HUDEP-2 (cell line): Measurements from ENCODE around the gene ST3GAL3.

Source experiments
- DNase-seq, 76 experiments: peaks; one replicate each; lab custom pipeline; 2025; ENCODE audit not compliant: unreplicated experiment in 76 of 76; lab: John Stamatoyannopoulos, UW

ST3GAL3 gene

DNA sequence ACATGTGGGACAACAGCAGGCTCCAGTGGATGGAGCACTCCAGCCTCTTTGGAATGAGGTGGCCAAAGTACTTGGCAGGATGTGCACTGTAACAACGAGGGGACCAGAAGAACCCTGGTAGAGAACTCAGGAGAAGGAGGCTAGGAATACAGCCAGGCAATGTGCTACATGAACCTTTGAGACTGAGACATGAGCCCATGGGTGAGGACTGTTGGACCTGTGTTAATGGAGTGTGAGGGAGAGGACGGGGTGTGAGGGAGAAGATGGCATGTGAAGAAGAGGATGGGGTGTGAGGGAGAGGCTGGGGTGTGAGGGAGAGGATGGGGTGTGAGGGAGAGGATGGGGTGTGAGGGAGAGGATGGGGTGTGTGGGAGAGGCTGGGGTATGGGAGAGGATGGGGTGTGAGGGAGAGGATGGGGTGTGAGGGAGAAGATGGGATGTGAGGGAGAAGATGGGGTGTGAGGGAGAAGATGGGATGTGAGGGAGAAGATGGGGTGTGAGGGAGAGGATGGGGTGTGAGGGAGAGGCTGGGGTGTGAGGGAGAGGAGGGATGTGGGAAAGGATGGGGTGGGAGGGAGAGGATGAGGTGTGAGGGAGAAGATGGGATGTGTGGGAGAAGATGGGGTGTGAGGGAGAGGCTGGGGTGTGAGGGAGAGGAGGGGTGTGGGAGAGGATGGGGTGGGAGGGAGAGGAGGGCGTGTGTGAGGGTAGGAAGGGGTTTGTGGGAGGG, 164.0 kb downstream of the ST3GAL3 start:
- DNase-seq = peak in 11 of 76 experiments; percentile 29 to 85 (median 65)

DNA sequence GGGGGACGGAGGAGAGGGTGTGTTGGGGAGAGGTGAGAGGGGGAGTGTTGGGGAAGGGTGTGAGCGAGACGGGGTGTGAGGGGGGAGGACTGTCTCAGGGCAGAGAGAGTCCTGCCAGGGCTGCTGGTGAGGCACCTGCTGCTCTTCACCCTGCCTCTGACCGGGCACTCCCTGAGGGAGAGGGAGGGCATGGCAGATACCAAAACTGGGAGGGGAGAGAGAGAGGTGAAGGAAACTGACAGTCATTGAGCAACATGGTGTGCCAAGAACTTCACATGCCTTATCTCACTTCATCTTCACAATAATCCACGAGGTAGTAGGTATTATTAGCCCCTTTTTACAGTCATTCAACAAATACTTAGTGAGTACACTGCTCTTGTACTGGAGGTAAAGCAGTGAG, 164.9 kb downstream of the ST3GAL3 start:
- peak in 8 of 76 experiments; percentile 3 to 34 (median 13) for DNase-seq

DNA sequence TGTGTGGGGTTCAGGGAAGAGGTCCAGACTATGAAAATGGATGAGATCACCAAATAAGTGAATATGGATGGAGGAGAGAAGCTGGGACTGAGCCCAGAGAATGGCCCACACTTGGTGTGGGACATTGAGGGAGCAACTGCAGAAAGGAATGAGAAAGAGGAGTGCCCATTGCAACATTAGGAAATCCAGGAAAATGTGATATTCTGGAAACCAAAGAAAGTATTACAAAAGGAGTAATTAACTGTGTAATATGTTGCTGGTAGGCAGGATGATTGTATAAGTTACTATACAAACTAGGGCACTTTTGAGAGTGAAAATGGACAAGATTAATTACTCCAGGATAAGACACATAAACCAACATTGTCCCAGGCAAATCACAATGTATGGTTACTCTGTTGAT, 166.5 kb downstream of the ST3GAL3 start:
- no peak for DNase-seq

DNA sequence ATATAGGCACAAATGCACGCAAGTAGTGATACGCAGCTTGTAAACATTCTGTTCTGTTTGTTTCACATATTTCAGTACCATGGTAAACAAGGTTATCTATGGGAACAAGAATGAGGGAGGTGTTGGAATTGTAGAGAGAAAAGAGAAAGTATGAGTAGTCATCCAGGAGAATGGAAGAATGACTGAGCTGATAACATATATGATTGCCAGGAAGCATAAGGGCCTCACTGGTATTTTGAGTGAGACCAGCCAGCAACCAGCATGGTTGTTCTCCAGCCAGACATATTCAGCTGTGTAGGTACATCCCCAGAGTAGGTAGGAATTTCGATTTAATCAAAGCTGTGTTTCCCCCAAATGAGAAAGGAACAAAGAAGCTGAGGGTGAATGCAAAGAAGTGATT, 167.4 kb downstream of the ST3GAL3 start:
- no peak for DNase-seq

DNA sequence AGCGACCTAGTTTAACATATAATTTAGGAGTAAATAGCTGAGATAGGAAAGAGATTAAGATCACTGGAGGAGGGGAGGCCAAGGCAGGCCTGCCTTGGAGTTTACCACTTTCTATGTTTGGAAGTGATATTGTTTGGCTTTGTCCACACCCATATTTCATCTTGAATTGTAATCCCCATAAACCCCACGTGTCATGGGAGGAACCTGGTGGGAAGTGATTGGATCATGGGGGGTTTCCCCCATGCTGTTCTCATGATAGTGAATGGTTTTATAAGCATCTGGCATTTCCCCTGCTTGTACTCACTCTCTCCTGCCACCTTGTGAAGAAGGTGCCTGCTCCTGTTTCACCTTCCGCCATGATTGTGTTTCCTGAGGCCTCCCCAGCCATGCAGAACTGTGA, 168.0 kb downstream of the ST3GAL3 start:
- DNase-seq = no peak

DNA sequence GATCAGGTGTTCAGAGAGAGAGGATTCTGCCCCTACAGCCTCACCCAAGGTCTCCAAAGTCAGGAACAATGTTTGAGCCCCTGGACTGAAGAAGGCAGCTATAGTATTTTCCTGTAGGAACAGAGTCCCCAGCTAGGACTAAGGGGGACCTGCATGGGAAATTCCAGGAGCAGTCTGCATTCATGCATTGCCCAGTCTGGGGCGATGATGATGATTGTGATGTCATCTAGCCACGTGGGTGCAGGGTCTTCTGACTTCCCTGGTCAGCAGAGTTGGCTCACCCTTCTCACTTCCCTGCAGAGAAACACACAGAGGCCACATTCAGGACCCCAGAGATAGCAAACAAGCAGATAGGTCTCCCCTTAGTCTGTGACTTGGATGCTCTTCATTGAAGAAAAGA, 169.8 kb downstream of the ST3GAL3 start:
- DNase-seq = no peak

DNA sequence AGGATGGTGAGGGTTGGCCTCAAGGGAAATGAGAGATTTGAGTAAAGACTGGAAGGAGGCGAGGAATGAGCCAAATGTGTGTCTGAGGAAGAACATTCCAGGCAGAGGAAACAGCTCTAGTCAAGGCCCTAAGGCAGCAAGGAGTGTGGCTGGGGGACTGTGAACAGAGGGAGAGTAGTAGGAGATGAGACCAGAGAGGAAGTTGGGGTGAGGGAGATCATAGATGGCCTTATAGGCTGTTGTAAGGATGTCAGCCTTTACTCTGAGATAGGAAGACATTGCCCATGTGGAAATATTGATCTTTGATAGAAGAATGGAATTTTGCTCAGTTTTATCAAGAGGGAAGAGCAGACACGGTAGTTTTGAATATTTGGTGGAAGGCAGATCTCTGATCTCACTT, 171.1 kb downstream of the ST3GAL3 start:
- DNase-seq = no peak

DNA sequence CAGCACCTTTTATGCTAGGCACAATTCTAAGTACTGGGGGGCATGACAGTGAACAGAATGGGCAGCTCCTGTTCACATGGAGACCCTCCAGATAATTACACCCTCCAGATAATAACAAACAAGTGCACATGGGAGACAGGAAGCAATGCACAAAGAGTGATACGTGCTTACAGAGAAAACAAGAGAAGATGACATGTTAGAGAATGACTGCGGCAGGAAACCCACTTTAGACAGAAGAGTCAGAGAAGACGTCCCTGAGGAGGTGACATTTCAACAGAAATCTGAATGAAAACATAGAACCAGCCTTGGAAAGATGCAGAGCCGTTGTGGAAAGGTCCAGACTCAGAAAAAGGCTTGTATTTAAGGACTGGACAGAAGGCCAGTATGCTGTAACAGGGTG, 171.5 kb downstream of the ST3GAL3 start:
- DNase-seq = no peak

DNA sequence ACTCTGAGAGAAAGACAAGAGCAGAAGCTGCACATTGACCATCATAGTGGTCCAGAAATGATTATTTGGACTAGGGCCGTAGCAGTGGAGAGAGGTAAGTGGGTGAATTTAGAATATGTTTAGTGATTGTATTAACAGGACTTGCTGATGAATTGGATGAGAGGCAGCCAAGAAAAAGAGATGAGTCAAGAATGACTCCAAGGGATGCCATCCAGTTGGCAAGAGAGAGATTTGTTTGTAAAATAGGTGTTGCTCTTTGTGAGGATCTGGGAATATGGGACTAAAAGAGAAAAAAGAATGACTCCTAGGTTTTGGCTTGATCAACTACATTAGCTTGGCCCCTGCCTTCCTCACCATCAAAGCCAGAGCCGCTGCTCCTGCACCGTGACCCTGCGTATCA, 172.1 kb downstream of the ST3GAL3 start:
- no peak for DNase-seq

DNA sequence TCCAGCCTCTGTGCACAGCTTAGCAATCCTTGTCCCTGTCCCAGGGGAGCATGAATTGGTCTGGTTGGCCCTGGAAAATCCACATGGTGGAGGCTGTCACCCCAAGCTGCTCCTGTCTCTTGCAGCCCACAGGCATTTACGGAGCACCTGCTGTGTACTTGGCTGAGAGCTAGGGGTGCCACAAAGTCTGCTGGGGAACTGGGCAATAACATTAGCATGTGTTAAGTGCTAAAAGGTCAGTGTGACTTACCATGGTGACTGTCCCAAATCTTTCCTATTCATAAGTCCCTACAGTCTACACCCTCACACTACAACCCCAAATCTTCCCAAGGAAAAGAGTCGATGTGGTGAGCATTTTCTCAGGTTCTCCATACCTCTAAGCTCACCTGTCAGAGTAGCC, 172.7 kb downstream of the ST3GAL3 start:
- no peak for DNase-seq

DNA sequence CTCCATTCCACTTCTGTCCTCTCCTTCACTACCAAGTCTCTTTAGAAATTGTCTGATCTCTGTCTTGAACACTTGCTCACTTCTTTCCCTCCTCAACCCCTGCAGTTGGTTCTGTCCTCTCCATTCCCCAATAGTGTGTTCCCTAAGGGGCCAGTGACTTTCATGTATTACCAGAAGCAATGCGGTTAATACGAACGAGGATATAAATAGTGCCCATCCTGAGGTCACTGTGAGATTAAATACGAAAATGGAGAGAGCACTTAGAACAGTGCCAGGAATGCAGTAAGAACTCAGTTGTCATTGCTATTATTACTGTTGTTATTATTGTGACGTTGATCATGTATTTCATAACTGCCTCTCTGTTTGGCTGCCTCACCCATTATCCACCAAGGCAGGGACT, 173.3 kb downstream of the ST3GAL3 start:
- no peak for DNase-seq

DNA sequence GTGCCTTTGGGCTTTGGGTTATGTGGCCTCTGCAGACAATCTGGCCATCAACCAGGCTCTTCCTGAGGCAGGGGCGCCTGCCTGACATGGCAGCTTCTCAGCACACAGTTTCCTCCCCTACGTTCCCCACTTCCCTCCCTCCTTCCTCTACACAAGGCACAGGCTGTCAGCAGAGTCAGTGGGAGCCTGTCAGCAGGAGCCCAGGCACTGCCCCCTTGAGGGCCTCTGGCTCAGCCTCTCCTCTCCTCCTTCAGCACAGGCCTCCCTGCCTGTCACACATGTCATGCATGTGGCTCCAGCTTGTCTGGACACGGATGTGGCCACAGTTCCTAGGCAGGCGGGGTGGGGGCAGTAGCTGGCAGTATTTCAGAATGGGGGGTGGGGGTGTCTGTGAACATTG, 174.1 kb downstream of the ST3GAL3 start:
- peak in 2 of 76 experiments; percentile 4 to 16 for DNase-seq

DNA sequence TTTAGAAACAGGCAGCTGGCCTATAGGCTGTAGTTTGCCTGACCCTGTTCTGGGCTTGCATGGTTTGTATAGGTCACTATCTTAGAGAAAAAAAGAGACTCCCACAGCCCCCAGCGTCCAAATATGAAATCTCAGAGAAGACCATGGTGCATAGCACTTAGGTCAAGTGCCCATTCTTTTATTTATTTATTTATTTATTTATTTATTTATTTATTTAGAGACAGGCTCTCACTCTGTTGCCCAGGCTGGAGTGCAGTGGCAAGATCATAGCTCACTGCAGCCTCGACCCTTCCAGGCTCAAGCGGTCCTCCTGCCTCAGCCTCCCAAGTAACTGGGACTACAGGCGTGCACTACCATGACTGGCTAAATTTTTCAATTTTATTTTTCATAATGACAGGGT, 175.4 kb downstream of the ST3GAL3 start:
- no peak for DNase-seq

DNA sequence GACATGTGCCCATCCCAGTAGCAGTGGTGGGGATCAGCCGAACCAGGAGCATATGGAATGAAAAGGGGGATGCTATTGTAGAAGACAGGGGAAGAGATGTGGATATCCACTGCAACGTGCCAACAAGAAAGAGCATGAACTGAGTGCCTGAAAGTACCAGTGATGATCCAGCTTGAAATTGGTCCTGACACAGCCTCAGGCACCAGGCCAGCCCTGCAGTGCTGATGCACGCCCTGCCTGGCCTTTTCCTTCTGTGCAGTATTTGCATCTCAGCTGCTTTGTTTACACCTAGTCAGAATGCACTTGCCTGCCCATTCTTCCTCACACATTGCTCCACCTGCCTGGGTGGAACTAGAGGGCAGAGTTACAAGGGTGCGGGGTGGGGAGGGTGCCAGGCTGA, 176.0 kb downstream of the ST3GAL3 start:
- DNase-seq = no peak

DNA sequence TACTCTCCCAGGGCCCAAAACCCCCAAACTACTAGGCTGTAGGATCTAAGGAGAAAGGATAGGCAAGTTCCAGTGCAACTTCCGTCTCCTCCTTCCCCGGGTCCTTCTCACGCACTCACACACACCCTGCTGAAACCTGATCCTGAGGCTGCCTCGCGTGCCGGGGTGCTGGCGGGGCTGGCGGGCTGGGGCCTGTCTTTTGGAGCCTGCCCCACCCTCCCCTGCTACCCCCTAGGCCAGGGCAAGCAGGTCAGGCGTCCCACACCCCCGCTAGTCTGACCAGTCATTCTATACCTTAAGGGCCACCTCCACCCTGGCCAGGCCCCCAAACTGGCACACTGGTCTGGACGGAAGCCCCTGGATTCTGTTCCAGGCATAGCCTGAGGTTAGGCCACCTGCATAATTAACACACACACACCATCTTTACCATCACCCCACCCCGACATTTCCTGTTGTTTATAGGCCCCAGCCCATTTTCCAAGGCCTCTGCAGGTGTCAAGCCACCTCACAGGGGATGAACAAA, 178.0 kb downstream of the ST3GAL3 start:
- DNase-seq = no peak

DNA sequence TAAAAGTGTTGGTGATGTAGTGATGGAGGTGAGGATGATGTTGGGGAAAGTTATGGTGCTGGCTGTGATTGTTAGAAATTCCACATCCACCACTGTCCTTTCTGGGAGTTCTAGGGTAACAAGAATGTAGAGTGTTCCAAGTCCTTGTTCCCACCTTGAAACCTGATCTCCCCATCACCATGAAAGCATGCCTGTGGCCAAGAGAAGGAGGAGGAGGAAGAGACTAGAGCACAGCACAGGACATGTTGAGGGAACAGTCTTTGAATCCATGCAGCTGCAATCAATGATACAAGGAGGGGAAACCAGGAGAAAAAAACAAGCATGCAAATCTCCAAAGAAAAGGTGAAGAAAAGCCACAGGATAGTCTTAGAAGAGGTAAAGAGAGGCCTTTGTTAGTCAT, 180.4 kb downstream of the ST3GAL3 start:
- no peak for DNase-seq

DNA sequence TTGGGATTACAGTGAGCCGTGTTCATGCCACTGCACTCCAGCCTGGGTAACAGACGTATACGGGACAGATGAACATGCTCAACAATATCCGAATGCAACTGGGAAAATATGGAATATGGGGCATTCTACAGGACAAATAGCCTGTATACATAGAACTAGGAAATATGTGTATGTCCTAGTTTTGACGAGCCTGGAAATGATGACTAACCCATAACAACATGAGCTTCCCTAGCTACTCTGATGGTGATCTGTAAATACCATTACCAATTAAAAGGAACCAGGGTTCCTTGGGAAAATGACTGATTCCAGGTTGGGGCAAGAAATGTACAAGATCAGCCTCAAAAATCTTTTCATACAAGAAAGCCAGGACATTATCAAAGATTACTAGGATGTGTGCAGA, 183.5 kb downstream of the ST3GAL3 start:
- no peak for DNase-seq

DNA sequence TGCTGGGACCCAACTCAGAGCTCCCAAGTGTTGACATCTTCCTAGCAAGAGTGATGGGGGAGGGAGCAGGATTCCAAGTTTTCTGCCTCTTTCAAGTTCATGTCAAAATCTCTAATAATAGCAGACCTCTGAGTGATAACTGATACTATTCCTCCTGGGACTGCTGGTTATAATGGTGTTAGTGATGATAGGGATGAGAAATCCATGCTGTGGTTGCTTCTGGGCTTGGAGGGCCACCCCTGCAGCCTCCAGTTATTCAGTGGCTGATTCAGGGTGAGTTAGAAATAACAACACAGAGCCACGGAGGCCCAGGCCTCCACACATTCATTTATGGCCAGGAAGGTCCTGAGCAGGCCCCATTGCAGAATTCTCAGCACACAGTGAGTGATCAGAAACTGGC, 185.7 kb downstream of the ST3GAL3 start:
- DNase-seq = no peak

DNA sequence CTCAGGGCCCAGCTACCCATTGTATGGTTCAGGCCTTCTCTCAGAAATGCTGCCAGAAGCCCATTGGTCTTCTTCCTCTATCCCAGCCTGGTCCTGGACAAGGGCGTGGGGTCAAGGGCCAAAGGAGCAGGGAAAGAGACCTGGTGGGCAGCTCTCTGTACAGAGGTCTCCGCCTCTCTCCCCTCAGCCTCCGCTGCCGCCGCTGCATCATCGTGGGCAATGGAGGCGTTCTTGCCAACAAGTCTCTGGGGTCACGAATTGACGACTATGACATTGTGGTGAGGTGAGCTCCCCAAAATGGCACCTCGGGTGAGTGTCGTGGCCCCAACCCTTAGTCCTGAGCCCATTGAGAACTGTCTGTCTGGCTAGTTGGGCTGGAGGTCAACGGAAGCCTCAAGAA, 191.6 kb downstream of the ST3GAL3 start:
- DNase-seq = no peak

DNA sequence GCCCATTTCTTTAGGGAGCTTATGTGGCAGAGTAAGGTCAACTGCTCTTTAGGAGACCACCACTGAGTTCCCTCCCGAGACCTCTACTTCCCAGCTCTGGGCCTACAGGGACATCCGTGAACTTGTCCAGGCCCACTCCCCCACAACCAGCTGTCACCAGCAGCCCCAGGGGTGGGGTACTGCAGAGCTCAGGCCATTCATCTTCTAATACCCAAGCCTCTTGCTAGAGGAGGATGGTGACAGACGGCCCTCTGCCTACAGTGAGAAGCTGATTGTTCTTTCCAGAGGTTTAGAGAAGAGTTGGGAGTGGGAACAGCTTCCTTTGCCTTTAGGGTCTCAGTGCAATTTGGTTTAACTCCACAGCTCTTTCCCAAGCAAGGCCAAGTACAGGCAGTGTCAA, 193.1 kb downstream of the ST3GAL3 start:
- no peak for DNase-seq

DNA sequence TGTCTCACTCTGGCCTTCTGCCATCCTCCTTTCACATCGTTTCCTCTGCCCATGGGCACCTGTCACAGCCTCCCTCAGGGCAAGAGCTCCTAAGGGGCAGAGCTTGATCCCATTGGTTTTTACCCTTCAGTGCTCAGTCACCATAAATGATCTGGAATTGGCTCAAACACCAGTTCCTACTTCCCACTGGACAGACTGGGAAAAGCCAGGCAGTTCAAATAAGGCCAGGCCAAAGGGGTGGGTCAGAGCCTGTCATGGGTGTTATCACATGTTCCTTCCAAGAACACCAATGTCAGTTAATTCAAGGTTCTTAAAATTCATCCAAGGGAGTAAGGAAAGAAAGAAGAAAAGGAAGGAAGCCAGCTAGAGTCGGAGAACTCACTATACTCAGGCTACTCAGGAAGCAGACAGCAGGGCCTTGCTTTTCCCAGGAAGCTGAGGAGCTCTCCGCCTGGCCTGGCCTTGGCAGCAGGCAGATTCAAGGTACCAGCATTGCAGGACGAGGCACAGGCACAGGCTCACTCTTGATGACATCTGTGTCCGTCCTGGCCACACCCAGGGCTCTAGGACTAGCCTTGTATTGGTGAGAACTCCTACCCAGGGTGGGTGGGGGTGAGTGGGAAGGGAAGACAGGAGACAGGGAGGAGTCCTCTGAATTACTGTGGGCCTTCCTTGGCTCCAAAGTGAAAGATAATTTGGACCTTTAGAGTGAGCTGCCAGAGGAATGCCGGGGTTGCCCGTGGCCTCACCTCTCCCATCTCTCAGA, 194.0 kb downstream of the ST3GAL3 start:
- DNase-seq = peak in 1 of 76 experiments; percentile 1
